GM23338 (cell line): Measurements from ENCODE around the gene PTPRN2. TPM values are rescaled to one million over a fixed set of nuclear protein-coding genes. Genes with fewer than 3 reads are reported as not detected.

ENCODE experiments used
- ATAC-seq: fragments of 200-7000 bp; cut with Tn5 transposase; 3 replicates; pipeline ENCODE4 v1.9.1; 2020
- DNase-seq: peaks from one replicate; pipeline ENCODE4 v3.0.0-alpha.2; 2015; ENCODE audit warnings: low spot score
- H2AFZ ChIP-seq: fragments of 200-600 bp; sonication (generic); 2 replicates; pipeline ENCODE4 v1.8.0; 2016; ENCODE audit warnings: antibody characterized with exemption, mild to moderate bottlenecking, moderate library complexity
- H3F3A ChIP-seq: fragments of 200-600 bp; sonication (generic); replicated peaks from 2 replicates; pipeline ENCODE4 v1.8.0; 2017; ENCODE audit warnings: antibody characterized with exemption, mixed run types, low read depth
- H3K27ac ChIP-seq: fragments of 200-600 bp; sonication (generic); 2 replicates; pipeline ENCODE4 v1.6.1; 2016; ENCODE audit warnings: low read depth
- H3K27me3 ChIP-seq: fragments of 200-600 bp; sonication (generic); 2 replicates; pipeline ENCODE4 v1.8.0; 2016; ENCODE audit warnings: mild to moderate bottlenecking, mixed run types, moderate library complexity; ENCODE audit not compliant: insufficient read depth
- H3K36me3 ChIP-seq: fragments of 200-600 bp; sonication (generic); 2 replicates; pipeline ENCODE4 v1.8.0; 2016; ENCODE audit warnings: mild to moderate bottlenecking; ENCODE audit not compliant: insufficient read depth
- H3K4me1 ChIP-seq: fragments of 200-600 bp; sonication (generic); 2 replicates; pipeline ENCODE4 v1.8.0; 2016; ENCODE audit warnings: mild to moderate bottlenecking, moderate library complexity; ENCODE audit not compliant: insufficient read depth
- H3K4me2 ChIP-seq: fragments of 200-600 bp; sonication (generic); 2 replicates; pipeline ENCODE4 v1.7.1; 2017; ENCODE audit warnings: mixed run types
- H3K4me3 ChIP-seq: fragments of 200-600 bp; sonication (generic); 2 replicates; pipeline ENCODE4 v1.6.1; 2016; ENCODE audit warnings: mixed run types
- H3K79me2 ChIP-seq: fragments of 200-600 bp; sonication (generic); replicated peaks from 2 replicates; pipeline ENCODE4 v1.8.0; 2017; ENCODE audit warnings: mild to moderate bottlenecking; ENCODE audit not compliant: insufficient read depth
- H3K9me2 ChIP-seq: fragments of 200-600 bp; sonication (generic); 2 replicates; pipeline ENCODE4 v1.8.0; 2017; ENCODE audit not compliant: insufficient read depth
- H4K20me1 ChIP-seq: fragments of 200-600 bp; sonication (generic); replicated peaks from 2 replicates; pipeline ENCODE4 v1.8.0; 2017; ENCODE audit warnings: mild to moderate bottlenecking; ENCODE audit not compliant: insufficient read depth
- H3K27ac Mint-ChIP-seq: 2 replicates; pipeline ENCODE4 v1.8.0; 2020; ENCODE audit warnings: inconsistent platforms, mild to moderate bottlenecking, moderate library complexity, mixed read lengths
- H3K27me3 Mint-ChIP-seq: 3 replicates; pipeline ENCODE4 v1.8.0; 2022; ENCODE audit warnings: low read depth, mild to moderate bottlenecking, moderate library complexity, mixed read lengths, inconsistent platforms; ENCODE audit not compliant: insufficient read depth, poor library complexity
- H3K36me3 Mint-ChIP-seq: 3 replicates; pipeline ENCODE4 v1.8.0; 2021; ENCODE audit warnings: low read depth, mild to moderate bottlenecking, inconsistent platforms, moderate library complexity, mixed read lengths
- H3K4me1 Mint-ChIP-seq: 3 replicates; pipeline ENCODE4 v1.8.0; 2020; ENCODE audit warnings: mild to moderate bottlenecking, inconsistent platforms, mixed read lengths
- H3K4me3 Mint-ChIP-seq: 3 replicates; pipeline ENCODE4 v1.8.0; 2021; ENCODE audit warnings: moderate library complexity, mild to moderate bottlenecking, inconsistent platforms, mixed read lengths
- H3K9me3 Mint-ChIP-seq: 3 replicates; pipeline ENCODE4 v1.8.0; 2020; ENCODE audit warnings: moderate library complexity, mild to moderate bottlenecking, inconsistent platforms, mixed read lengths
- CTCF ChIP-seq, 2 experiments: fragments of 200-600 bp in 1 of 2; sonication (generic) in 1 of 2; conservative IDR thresholded peaks; 2 replicates each; pipeline versions ENCODE4 v1.5.1 to v1.6.1; 2016 to 2017; ENCODE audit warnings: antibody characterized with exemption in 2 of 2, low read depth in 2 of 2, mild to moderate bottlenecking in 2 of 2, moderate library complexity in 1 of 2
- ETS1 ChIP-seq: IDR thresholded peaks from 2 replicates; pipeline ENCODE4 v1.6.1; 2016; ENCODE audit warnings: antibody characterized with exemption
- EZH2 ChIP-seq: fragments of 200-600 bp; sonication (generic); IDR thresholded peaks from one replicate; pipeline ENCODE4 v1.8.0; 2017; ENCODE audit warnings: antibody characterized with exemption, mild to moderate bottlenecking, low read depth; ENCODE audit not compliant: unreplicated experiment
- EZH2phosphoT487 ChIP-seq: fragments of 200-600 bp; sonication (generic); IDR thresholded peaks from one replicate; pipeline ENCODE4 v1.8.1; 2018; ENCODE audit warnings: antibody characterized with exemption; ENCODE audit not compliant: unreplicated experiment
- JUNB ChIP-seq: IDR thresholded peaks from one replicate; pipeline ENCODE4 v1.6.1; 2016; ENCODE audit warnings: antibody characterized with exemption; ENCODE audit not compliant: unreplicated experiment
- NANOG ChIP-seq: IDR thresholded peaks from 2 replicates; pipeline ENCODE4 v1.6.1; 2016; ENCODE audit warnings: antibody characterized with exemption, borderline replicate concordance
- POLR2AphosphoS5 ChIP-seq: IDR thresholded peaks from 2 replicates; pipeline ENCODE4 v1.6.1; 2016; ENCODE audit warnings: antibody characterized with exemption, low read depth
- REST ChIP-seq: IDR thresholded peaks from one replicate; pipeline ENCODE4 v1.6.1; 2018; ENCODE audit warnings: antibody characterized with exemption; ENCODE audit not compliant: unreplicated experiment
- STAT1 ChIP-seq: IDR thresholded peaks from one replicate; pipeline ENCODE4 v1.6.1; 2016; ENCODE audit warnings: antibody characterized with exemption; ENCODE audit not compliant: unreplicated experiment
- ZNF114 ChIP-seq: fragments of 250-450 bp; sonication (Bioruptor Pico); IDR thresholded peaks from 2 replicates; pipeline ENCODE4 v1.5.0; 2020; ENCODE audit warnings: mild to moderate bottlenecking, moderate library complexity
- ZNF462 ChIP-seq: fragments of 250-450 bp; sonication (Bioruptor Pico); IDR thresholded peaks from 2 replicates; pipeline ENCODE4 v1.5.0; 2020; ENCODE audit warnings: mild to moderate bottlenecking, moderate library complexity
- polyA plus RNA-seq: library from polyadenylated mRNA; unstranded; fragments of >200 nt; fragmentation: Nextera tagmentation; extraction: Ambion mirVana; gene quantifications from 2 replicates; pipeline ENCODE4 v1.2.1, GENCODE V29; 2016
- total RNA-seq: library from RNA; depleted of rRNA; stranded (reverse); fragments of >200 nt; shearing (Covaris generic); gene quantifications from 2 replicates; pipeline ENCODE4 v1.2.3, GENCODE V29; 2014

Gene PTPRN2
- total and polyA plus RNA-seq, 2 experiments from 2014 or later, result 0.87 to 4.0 TPM

- Histone ChIP-seq H3K36me3 (no peaks in the 10 kb centered on the region; the same call in none of the 2 replicates), H3K4me3 (no peak overlapping the region), H4K20me1 (no peaks in the 10 kb centered on the region), H3F3A (no peaks in the 10 kb centered on the region), H3K9me2 (no peaks in the 10 kb centered on the region), H2AFZ (no peak overlapping the region), H3K4me1 (no peaks in the 10 kb centered on the region), H3K4me2 (no peak overlapping the region), H3K27ac (no peak overlapping the region), H3K27me3 (no peaks in the 10 kb centered on the region), H3K79me2 (no peaks in the 10 kb centered on the region)
- DNase-seq (no peak), ATAC-seq (no peak)
- H3K27me3 Mint-ChIP-seq, result peaks cover 3% of the 10 kb centered on the region
- peaks cover 91% of the 10 kb centered on the region for H3K9me3 Mint-ChIP-seq
- peaks cover 55% of the 10 kb centered on the region for H3K36me3 Mint-ChIP-seq
- H3K4me1 Mint-ChIP-seq, result no peaks in the 10 kb centered on the region
- no peak overlapping the region for H3K4me3 Mint-ChIP-seq
- no peak for TF ChIP-seq ZNF462
- TF ChIP-seq CTCF (conservative IDR thresholded peaks at IDR 0.05; ENCODE audit: low read depth in 2 of 2), result no peak
- no peak for TF ChIP-seq REST
- no peak for TF ChIP-seq ETS1
- no peak for TF ChIP-seq JUNB
- TF ChIP-seq ZNF114, result no peak
- TF ChIP-seq POLR2AphosphoS5, result no peak
- TF ChIP-seq EZH2, result no peak
- TF ChIP-seq STAT1, result no peak
- TF ChIP-seq NANOG, result no peak
- TF ChIP-seq EZH2phosphoT487, result no peak
- no peak overlapping the region for H3K27ac Mint-ChIP-seq
These were observed 400.5 kb downstream of the PTPRN2 start for GRCh38 chr7:158186864-158187693.
